ENCODE data around the gene RBFOX2.
"Not testable (repeated sequence)": the region's sequence is repeated elsewhere in the genome, so short reads cannot be mapped to it uniquely, and the experiment has no call there.

The RBFOX2 gene

GRCh38 chr22:35740616-35741015 is 288.0 kb downstream of the RBFOX2 start:
- H3K27me3 ChIP-seq (ENCODE audit: control insufficient read depth, insufficient read depth, low read length), result no peaks in the 10 kb centered on the region
- no peaks in the 10 kb centered on the region for H3K9me3 ChIP-seq (ENCODE audit: control insufficient read depth, low read length)
- peaks cover 12% of the 10 kb centered on the region for H3K4me1 ChIP-seq
- H3K27ac ChIP-seq, result no peak overlapping the region
- H3K4me3 ChIP-seq (ENCODE audit: low read depth, low read length), result no peak overlapping the region
- H3K9ac ChIP-seq, result no peak overlapping the region
- no peaks in the 10 kb centered on the region for H3K36me3 ChIP-seq (ENCODE audit: control insufficient read depth, insufficient read depth, low read length)
- no peak overlapping the region for H3K4me2 ChIP-seq (ENCODE audit: low read length)
- TF ChIP-seq CTCF (IDR thresholded peaks at IDR 0.05), result no peak
- no peaks in the 10 kb centered on the region for H3K79me2 ChIP-seq
- H2AFZ ChIP-seq, result no peak overlapping the region

GRCh38 chr22:35739931-35740380 is 288.7 kb downstream of the RBFOX2 start:
- Histone ChIP-seq H3K4me1 (peaks cover 12% of the 10 kb centered on the region), H3K79me2 (no peaks in the 10 kb centered on the region), H3K9me3 (ENCODE audit: control insufficient read depth, low read length) (no peaks in the 10 kb centered on the region), H3K4me3 (ENCODE audit: low read depth, low read length) (no peak overlapping the region), H3K4me2 (ENCODE audit: low read length) (no peak overlapping the region), H3K9ac (no peak overlapping the region), H3K36me3 (ENCODE audit: control insufficient read depth, insufficient read depth, low read length) (no peaks in the 10 kb centered on the region), H2AFZ (no peak overlapping the region), H3K27ac (no peak overlapping the region), H3K27me3 (ENCODE audit: control insufficient read depth, insufficient read depth, low read length) (no peaks in the 10 kb centered on the region)
- no peak for TF ChIP-seq CTCF (IDR thresholded peaks at IDR 0.05)

GRCh38 chr22:35739076-35739930 is 289.3 kb downstream of the RBFOX2 start:
- no peak overlapping the region for H3K4me3 ChIP-seq (ENCODE audit: low read depth, low read length)
- no peak overlapping the region for H3K4me2 ChIP-seq (ENCODE audit: low read length)
- H3K27ac ChIP-seq, result no peak overlapping the region
- no peak overlapping the region for H2AFZ ChIP-seq
- H3K27me3 ChIP-seq (ENCODE audit: control insufficient read depth, insufficient read depth, low read length), result no peaks in the 10 kb centered on the region
- no peaks in the 10 kb centered on the region for H3K79me2 ChIP-seq
- TF ChIP-seq CTCF (IDR thresholded peaks at IDR 0.05), result no peak
- no peaks in the 10 kb centered on the region for H3K36me3 ChIP-seq (ENCODE audit: control insufficient read depth, insufficient read depth, low read length)
- no peaks in the 10 kb centered on the region for H3K9me3 ChIP-seq (ENCODE audit: control insufficient read depth, low read length)
- no peak overlapping the region for H3K9ac ChIP-seq
- peaks cover 12% of the 10 kb centered on the region for H3K4me1 ChIP-seq

GRCh38 chr22:35737886-35738285 is 290.7 kb downstream of the RBFOX2 start:
- not testable (repeated sequence) for H3K27me3 ChIP-seq (ENCODE audit: control insufficient read depth, insufficient read depth, low read length); H3K79me2 ChIP-seq; H3K27ac ChIP-seq; H3K9me3 ChIP-seq (ENCODE audit: control insufficient read depth, low read length); H3K4me3 ChIP-seq (ENCODE audit: low read depth, low read length); H3K36me3 ChIP-seq (ENCODE audit: control insufficient read depth, insufficient read depth, low read length); H3K4me2 ChIP-seq (ENCODE audit: low read length); H3K9ac ChIP-seq; H2AFZ ChIP-seq
- H3K4me1 ChIP-seq, result peaks cover 12% of the 10 kb centered on the region

GRCh38 chr22:35736701-35737100 is 291.9 kb downstream of the RBFOX2 start:
- Histone ChIP-seq H3K79me2 (no peaks in the 10 kb centered on the region), H3K4me3 (ENCODE audit: low read depth, low read length) (no peak overlapping the region), H2AFZ (no peak overlapping the region), H3K4me2 (ENCODE audit: low read length) (no peak overlapping the region), H3K9me3 (ENCODE audit: control insufficient read depth, low read length) (no peaks in the 10 kb centered on the region), H3K9ac (no peak overlapping the region), H3K27ac (no peak overlapping the region), H3K27me3 (ENCODE audit: control insufficient read depth, insufficient read depth, low read length) (no peaks in the 10 kb centered on the region), H3K4me1 (peaks cover 12% of the 10 kb centered on the region), H3K36me3 (ENCODE audit: control insufficient read depth, insufficient read depth, low read length) (no peaks in the 10 kb centered on the region)
- no peak for TF ChIP-seq CTCF (IDR thresholded peaks at IDR 0.05)
